Colonic mucosa (tissue), 4 donors: ENCODE measurements around the gene CUBN. TPM values are rescaled to one million over a fixed set of nuclear protein-coding genes. Genes with fewer than 3 reads are reported as not detected.

Experiments
- DNase-seq: peaks from one replicate; pipeline ENCODE4 v3.0.0-alpha.2; 2020
- H3K27ac ChIP-seq: fragments of 200-600 bp; one replicate; pipeline ENCODE4 v1.8.0; 2021
- H3K27me3 ChIP-seq: fragments of 200-600 bp; one replicate; pipeline ENCODE4 v1.8.0; 2021
- H3K36me3 ChIP-seq: fragments of 200-600 bp; one replicate; pipeline ENCODE4 v1.8.0; 2021
- H3K4me1 ChIP-seq: fragments of 200-600 bp; one replicate; pipeline ENCODE4 v1.8.0; 2021; ENCODE audit warnings: mild to moderate bottlenecking
- H3K4me3 ChIP-seq: fragments of 200-600 bp; one replicate; pipeline ENCODE4 v1.8.0; 2021
- H3K9ac ChIP-seq, 2 donors: one replicate each; pipeline ENCODE4 v1.7.0; 2013; ENCODE audit warnings: control low read depth in 2 of 2, low read depth in 2 of 2, low read length in 2 of 2
- H3K9me3 ChIP-seq: fragments of 200-600 bp; one replicate; pipeline ENCODE4 v1.8.0; 2021
- CTCF ChIP-seq: fragments of 200-600 bp; IDR thresholded peaks from one replicate; pipeline ENCODE4 v1.8.0; 2022; ENCODE audit warnings: antibody characterized with exemption, mild to moderate bottlenecking
- intact Hi-C: fragments of 100-400 bp; cut with DNase I; formaldehyde crosslinking; loops from one replicate; pipeline ENCODE4 v1.14.1; 2022
- total RNA-seq, 2 donors: library from RNA; stranded (reverse); fragmentation: NEBNext Ultra II Directional in 1 of 2; extraction: Animal tissue kit (Norgen Biotek cat#: 25700) in 1 of 2; gene quantifications; one replicate each; pipeline ENCODE4 v1.2.1, GENCODE V29; 2021
- donor health status: healthy.
- donor health status: DM: no; HTN: no; CAD: no.
- donor health status: DM: no; HTN: no; CAD: no.

Gene CUBN
- total RNA-seq, 2 donors from 2014 or later = 0.25 to 0.42 TPM

- H3K27me3 ChIP-seq = no peaks in the 10 kb centered on the region
- H3K36me3 ChIP-seq = no peaks in the 10 kb centered on the region
- no peak for TF ChIP-seq CTCF
- no peak overlapping the region for H3K27ac ChIP-seq
- no peak overlapping the region for H3K9ac ChIP-seq
- intact Hi-C loops = no loop called here
- no peaks in the 10 kb centered on the region for H3K9me3 ChIP-seq
- no peak overlapping the region for H3K4me3 ChIP-seq
- DNase-seq = no peak
- H3K4me1 ChIP-seq = no peaks in the 10 kb centered on the region
Observed at GRCh38 chr10:17041626-17042520, 87.7 kb downstream of the CUBN start.

GRCh38 chr10:17038627-17039026 lies 91.0 kb downstream of the CUBN start:
- Histone ChIP-seq H3K27me3 (no peaks in the 10 kb centered on the region), H3K36me3 (no peaks in the 10 kb centered on the region), H3K9me3 (no peaks in the 10 kb centered on the region), H3K27ac (no peak overlapping the region), H3K4me1 (no peaks in the 10 kb centered on the region), H3K9ac (no peak overlapping the region), H3K4me3 (no peak overlapping the region)
- no peak for TF ChIP-seq CTCF
- intact Hi-C loops = no loop called here
- DNase-seq = peak; percentile 33

GRCh38 chr10:17037910-17038309 lies 91.7 kb downstream of the CUBN start:
- no peak overlapping the region for H3K27ac ChIP-seq
- no peaks in the 10 kb centered on the region for H3K4me1 ChIP-seq
- no peak overlapping the region for H3K4me3 ChIP-seq
- no peaks in the 10 kb centered on the region for H3K27me3 ChIP-seq
- no peak for TF ChIP-seq CTCF
- no peak overlapping the region for H3K9ac ChIP-seq
- no peak for DNase-seq
- no peaks in the 10 kb centered on the region for H3K36me3 ChIP-seq
- intact Hi-C loops = no loop called here
- H3K9me3 ChIP-seq = no peaks in the 10 kb centered on the region

- intact Hi-C loops = no loop called here
- no peaks in the 10 kb centered on the region for H3K36me3 ChIP-seq
- TF ChIP-seq CTCF = no peak
- no peak for DNase-seq
- no peaks in the 10 kb centered on the region for H3K27me3 ChIP-seq
- no peaks in the 10 kb centered on the region for H3K9me3 ChIP-seq
- no peak overlapping the region for H3K9ac ChIP-seq
- no peaks in the 10 kb centered on the region for H3K4me1 ChIP-seq
- no peak overlapping the region for H3K4me3 ChIP-seq
- no peak overlapping the region for H3K27ac ChIP-seq
Observed at GRCh38 chr10:17035446-17035845, 94.2 kb downstream of the CUBN start.

GRCh38 chr10:17033529-17034260 lies 95.9 kb downstream of the CUBN start:
- H3K4me1 ChIP-seq = no peaks in the 10 kb centered on the region
- no peaks in the 10 kb centered on the region for H3K9me3 ChIP-seq
- intact Hi-C loops = no loop called here
- H3K9ac ChIP-seq = no peak overlapping the region
- TF ChIP-seq CTCF = no peak
- no peak overlapping the region for H3K27ac ChIP-seq
- H3K27me3 ChIP-seq = no peaks in the 10 kb centered on the region
- no peaks in the 10 kb centered on the region for H3K36me3 ChIP-seq
- no peak overlapping the region for H3K4me3 ChIP-seq
- DNase-seq = no peak
